Raji (cell line): ENCODE results near the gene RSPH1.

Experiments
- POLR2A ChIP-seq: IDR thresholded peaks from 2 replicates; pipeline ENCODE4 v1.6.1; 2011; ENCODE audit warnings: low read depth, low read length, control low read depth; ENCODE audit not compliant: insufficient read depth

Gene RSPH1

DNA sequence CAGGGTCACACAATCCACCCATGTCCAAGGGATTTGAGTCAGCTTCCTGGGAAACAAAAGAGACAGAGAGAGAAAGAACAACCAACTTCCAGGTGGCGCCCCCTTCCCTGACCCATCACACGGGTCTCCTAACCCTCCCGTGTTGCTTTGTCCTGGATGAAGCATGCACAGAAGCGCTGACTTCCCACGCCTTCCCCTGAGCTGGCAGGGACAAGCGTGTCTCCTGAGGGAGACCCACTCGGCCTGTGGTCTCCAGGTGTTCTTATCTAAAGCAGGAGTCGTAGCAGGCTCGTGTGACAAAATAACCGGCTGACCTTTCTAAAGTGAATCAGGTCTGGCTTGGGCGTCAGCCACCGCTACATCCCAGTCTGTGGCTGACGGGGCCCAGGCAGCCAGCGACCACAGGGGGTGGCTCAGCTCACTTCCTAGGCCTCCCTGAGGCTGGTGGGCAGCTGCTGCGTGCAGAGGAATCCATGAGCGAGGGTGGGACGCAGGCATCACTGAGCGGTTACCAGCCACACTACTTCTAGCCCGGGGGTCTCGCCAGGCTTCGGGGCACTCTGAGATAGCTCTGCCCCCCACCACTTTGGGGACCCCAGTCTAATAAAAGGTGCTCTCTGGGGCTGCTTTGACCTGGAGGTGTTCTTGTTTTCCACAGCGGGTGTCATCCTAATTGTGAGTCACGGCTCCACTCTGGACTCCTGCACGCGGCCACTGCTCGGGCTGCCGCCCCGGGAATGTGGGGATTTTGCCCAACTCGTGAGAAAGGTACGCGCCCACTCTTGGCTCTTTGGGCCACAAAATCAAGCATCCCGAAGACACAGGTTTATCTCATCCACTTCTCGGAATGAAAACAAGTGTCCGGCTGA, 51.9 kb downstream of the RSPH1 start:
- no peak for TF ChIP-seq POLR2A

DNA sequence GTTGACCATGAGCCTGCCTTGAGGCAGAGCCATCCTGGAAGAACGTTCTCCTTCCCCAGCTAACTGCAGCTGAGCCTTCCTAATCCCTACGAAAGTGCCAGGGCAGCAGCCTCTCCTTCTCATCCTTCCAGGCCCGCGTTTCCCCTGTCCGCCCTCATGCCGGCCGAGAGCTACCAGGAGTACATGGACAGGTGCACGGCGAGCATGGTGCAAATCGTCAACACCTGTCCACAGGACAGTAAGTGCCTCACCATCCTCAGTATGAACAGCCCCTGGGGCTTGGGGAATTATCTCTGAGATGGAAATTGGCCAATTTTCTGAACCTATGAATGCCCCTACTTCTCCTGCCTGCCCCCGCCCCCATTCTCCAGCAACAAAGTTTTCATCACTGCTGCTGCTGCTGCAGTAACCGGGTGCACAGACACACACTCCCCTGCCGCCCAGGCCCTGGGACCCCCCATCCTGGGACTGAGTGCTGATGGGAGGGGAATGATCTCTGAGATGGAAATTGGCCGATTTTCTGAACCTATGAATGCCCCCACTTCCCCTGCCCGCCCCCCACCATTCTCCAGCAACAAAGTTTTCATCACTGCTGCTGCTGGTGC, 52.7 kb downstream of the RSPH1 start:
- no peak for TF ChIP-seq POLR2A

DNA sequence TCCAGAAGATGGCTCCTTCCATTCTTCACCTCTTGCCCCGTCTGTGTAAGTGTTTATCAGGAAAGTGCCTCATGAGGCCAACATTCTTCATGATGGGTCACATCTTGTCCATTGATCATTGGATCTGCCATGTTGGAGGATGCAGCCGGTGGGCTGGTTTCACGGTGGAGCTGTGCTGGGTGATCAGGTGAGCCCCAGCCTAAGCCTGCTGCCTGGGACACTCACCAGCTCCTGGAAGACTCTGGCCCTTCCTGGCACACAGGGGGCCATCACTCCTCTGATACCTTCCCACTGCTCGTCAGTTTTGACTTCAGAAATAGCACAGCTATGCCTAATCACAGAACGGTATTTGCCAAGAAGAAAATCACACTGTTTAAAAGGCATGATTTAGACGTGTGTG, 54.1 kb downstream of the RSPH1 start:
- no peak for TF ChIP-seq POLR2A

DNA sequence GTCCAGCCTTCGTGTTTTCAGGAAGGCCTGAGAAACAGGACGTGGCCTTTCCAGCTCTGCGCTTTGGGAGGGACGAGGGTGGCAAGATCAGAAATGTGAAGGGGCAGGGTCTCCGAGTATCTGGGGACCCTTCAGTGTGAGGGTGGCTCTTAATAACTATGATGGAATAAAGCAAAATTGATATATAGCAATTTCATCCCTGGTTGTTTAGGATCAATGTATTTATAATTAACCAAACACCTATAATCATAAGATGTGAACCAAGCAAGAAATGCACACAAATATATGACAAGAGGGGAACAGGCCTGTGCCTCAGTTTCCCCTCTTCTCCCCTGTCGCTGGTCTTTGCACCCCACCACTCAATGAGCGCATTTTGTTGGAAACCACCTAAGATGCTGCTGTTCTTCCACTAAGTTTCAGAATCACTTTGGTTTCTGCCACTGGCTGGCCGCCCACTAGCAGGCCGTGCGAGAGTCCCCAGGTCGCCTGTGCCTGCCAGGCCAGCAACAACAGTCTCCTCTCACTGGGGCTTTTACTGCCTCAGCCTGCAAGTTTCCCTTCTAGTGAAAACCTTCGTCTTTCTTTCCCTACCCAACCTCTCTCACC, 55.7 kb downstream of the RSPH1 start:
- no peak for TF ChIP-seq POLR2A

- no peak for TF ChIP-seq POLR2A
These were observed 56.5 kb downstream of the RSPH1 start for GRCh38 chr21:42439284-42440186.

DNA sequence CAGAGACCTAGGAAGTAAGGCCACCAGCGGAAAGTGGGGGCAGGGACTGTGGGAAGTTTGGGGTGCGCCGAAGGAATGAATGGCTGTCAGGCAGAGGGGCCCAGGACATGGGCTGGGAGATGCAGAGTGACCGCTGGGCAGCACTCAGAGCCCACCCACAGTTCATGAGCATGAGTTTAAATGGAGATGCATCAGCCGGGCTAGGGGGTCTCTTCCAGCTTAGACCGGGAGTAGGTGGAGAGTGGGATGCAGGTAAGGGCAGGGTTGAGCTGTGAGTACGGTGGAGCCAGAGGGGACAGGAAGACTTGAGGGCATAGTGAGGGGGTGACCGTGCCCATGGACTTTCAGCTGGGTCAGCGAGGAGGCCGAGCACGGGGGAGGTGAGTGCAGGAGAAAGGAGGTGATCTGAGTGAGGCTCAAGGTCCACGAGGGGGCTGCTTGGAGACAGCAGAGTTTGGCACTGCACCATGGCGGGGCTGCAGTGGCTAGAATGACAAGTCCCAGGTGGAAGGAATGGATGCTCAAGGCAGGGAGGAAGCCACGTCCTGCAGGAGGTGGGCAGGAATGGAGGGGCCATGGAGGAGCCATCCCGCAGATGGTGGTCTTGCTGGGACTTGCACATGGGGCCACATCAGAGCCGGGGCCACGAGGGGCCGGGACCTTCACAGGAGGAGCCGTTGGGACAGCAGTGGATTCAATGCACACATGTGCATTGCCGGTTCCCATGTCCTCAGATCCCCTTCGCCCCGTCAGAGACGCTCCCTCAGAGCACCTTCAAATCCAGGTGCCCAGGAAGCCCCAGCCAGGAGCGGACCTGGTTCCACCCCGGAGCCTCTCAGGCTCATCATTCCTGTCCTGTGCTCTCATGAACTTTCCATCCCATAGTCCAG, 57.5 kb downstream of the RSPH1 start:
- no peak for TF ChIP-seq POLR2A

- no peak for TF ChIP-seq POLR2A
These were observed 58.2 kb downstream of the RSPH1 start for GRCh38 chr21:42437786-42438185.

DNA sequence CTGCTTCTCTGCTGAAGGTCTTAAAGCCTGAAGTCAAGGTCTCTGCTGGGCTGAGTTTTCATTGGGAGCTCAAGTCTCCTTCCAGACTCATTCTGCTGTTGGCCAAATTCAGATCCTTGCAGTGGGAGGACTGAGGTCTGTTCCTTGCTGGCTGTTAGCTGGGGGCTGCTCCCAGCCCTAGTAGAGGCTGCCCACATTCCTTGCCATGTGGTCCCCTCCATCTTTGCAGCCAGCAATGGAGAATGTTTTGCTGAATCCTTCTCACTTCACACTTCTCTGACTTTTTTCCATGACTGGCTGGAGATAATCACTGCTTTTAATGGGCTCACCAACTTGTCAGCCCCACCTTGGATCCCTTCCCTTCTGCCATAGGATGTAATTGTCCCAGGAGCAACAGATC, 59.1 kb downstream of the RSPH1 start:
- no peak for TF ChIP-seq POLR2A

- no peak for TF ChIP-seq POLR2A
These were observed 60.2 kb downstream of the RSPH1 start for GRCh38 chr21:42435833-42436232.

DNA sequence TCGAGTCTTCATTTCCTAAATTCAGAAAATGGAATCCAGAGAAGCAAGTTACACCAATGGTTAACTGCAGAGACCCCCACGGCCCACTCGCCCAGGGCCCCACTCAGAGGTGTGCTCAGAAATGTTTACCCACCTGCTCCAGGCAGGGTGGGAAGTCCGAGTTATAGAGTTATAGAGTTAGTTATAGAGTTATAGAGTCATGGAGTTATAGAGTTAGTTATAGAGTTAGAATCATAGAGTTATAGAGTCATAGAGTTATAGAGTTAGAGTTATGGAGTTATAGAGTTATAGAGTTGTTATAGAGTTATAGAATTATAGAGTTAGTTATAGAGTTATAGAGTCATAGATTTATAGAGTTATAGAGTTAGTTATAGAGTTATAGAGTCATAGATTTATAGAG, 60.6 kb downstream of the RSPH1 start:
- TF ChIP-seq POLR2A: no peak

GRCh38 chr21:42434884-42435283, 61.1 kb downstream of the RSPH1 start:
- TF ChIP-seq POLR2A: no peak

GRCh38 chr21:42433946-42434551, 62.0 kb downstream of the RSPH1 start:
- TF ChIP-seq POLR2A: no peak

DNA sequence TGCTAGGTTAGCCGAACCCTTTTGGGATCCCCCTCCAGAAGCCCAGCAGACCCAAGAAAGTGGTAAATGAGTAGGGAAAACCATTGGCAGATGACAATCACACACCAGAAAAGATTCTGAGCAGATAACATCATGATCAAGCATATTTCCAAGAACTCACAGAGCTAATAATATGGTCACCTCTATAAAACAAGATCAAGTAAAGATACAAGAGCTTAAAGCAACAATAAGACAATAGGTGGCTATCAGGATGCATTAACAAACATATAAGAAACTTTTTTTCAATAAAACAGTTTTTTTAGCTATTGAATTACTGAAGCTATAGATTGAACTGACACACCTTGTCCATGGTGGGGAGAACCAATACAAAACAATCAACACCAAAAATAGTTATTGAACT, 63.3 kb downstream of the RSPH1 start:
- TF ChIP-seq POLR2A: no peak

DNA sequence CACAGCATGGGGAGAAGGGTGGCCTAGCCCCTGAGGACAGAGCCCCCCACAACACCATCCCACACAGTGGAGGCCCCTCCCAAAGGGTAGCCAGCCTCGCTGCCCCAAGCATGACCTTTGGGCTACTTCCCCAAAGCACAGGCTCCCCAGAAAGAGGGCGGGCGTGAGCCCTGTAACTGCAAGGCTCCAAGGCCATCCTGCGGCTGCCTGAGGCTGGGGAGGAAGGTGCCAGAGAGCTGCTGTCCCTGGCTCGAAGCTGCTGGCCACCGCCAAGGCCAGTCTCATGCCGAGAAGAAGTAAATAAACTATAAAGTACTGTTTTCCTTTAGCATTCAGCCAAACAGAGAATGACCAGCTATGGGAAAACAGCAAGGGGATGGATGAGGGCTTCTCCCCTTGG, 64.8 kb downstream of the RSPH1 start:
- TF ChIP-seq POLR2A: no peak

GRCh38 chr21:42430521-42430920, 65.5 kb downstream of the RSPH1 start:
- TF ChIP-seq POLR2A: no peak
